ENCODE measurements around the gene SRRM3.

GRCh38 chr7:76315364-76315763, 113.7 kb downstream of the SRRM3 start:
- no peak for TF ChIP-seq EZH2 (IDR thresholded peaks at IDR 0.05; ENCODE audit: low read length)
- peak in 1 of 3 experiments; percentile 35 for TF ChIP-seq CTCF (optimal IDR thresholded peaks at IDR 0.05 in 1 of 3, IDR thresholded peaks at IDR 0.05 in 1 of 3, conservative IDR thresholded peaks at IDR 0.05 in 1 of 3; ENCODE audit: extremely low read depth in 1 of 3, insufficient read depth in 2 of 3, low read length in 3 of 3)
